ENCODE measurements around the gene ZNF622. TPM values are rescaled to one million over a fixed set of nuclear protein-coding genes. Genes with fewer than 3 reads are reported as not detected.

The ZNF622 gene
- 32.0 and 33.6 TPM in 2 replicates for total RNA-seq

GRCh38 chr5:16465544-16466432 is at the start of gene ZNF622:
Gene ZNF622 (minus strand): TSS chr5:16465800. CDS start chr5:16465665, 135 bp downstream.
- intact Hi-C loops (cut with micrococcal nuclease), result loop anchor here (1.0 to 10.0 kb wide), 7 partner anchors 9 to 1881 kb away; partner anchors contain the start of genes MYO10, OTULIN and OTULINL

- intact Hi-C loops (cut with micrococcal nuclease), result no loop called here
Measured at GRCh38 chr5:16510098-16510497, 44.5 kb upstream of the ZNF622 start.

GRCh38 chr5:16508730-16509531 is 43.3 kb upstream of the ZNF622 start:
- intact Hi-C loops (cut with micrococcal nuclease), result no loop called here

- intact Hi-C loops (cut with micrococcal nuclease), result no loop called here
Measured at GRCh38 chr5:16507716-16508115, 42.1 kb upstream of the ZNF622 start.

GRCh38 chr5:16505904-16506303 is 40.3 kb upstream of the ZNF622 start:
- intact Hi-C loops (cut with micrococcal nuclease), result no loop called here

- intact Hi-C loops (cut with micrococcal nuclease), result no loop called here
Measured at GRCh38 chr5:16505140-16505891, 39.7 kb upstream of the ZNF622 start.

GRCh38 chr5:16504571-16504970 is 39.0 kb upstream of the ZNF622 start:
- intact Hi-C loops (cut with micrococcal nuclease), result no loop called here

- intact Hi-C loops (cut with micrococcal nuclease), result no loop called here
Measured at GRCh38 chr5:16502866-16503265, 37.3 kb upstream of the ZNF622 start.

- intact Hi-C loops (cut with micrococcal nuclease), result no loop called here
Measured at GRCh38 chr5:16500024-16500423, 34.4 kb upstream of the ZNF622 start.

- intact Hi-C loops (cut with micrococcal nuclease), result no loop called here
Measured at GRCh38 chr5:16497546-16497945, 31.9 kb upstream of the ZNF622 start.

GRCh38 chr5:16493261-16493660 is 27.7 kb upstream of the ZNF622 start:
- intact Hi-C loops (cut with micrococcal nuclease), result no loop called here

- intact Hi-C loops (cut with micrococcal nuclease), result no loop called here
Measured at GRCh38 chr5:16492398-16493140, 27.0 kb upstream of the ZNF622 start.

- intact Hi-C loops (cut with micrococcal nuclease), result no loop called here
Measured at GRCh38 chr5:16490911-16491310, 25.3 kb upstream of the ZNF622 start.

- intact Hi-C loops (cut with micrococcal nuclease), result loop anchor here (1.0 to 5.0 kb wide), 3 partner anchors 63 to 698 kb away; no protein-coding TSS in a partner anchor
Measured at GRCh38 chr5:16489322-16489791, 23.8 kb upstream of the ZNF622 start.

- intact Hi-C loops (cut with micrococcal nuclease), result loop anchor here (5.0 kb wide), 2 partner anchors 65 to 700 kb away; no protein-coding TSS in a partner anchor
Measured at GRCh38 chr5:16487456-16487855, 21.9 kb upstream of the ZNF622 start.

- intact Hi-C loops (cut with micrococcal nuclease), result loop anchor here (5.0 kb wide), 2 partner anchors 66 to 701 kb away; no protein-coding TSS in a partner anchor
Measured at GRCh38 chr5:16486711-16487111, 21.1 kb upstream of the ZNF622 start.

GRCh38 chr5:16485656-16486055 is 20.1 kb upstream of the ZNF622 start:
- intact Hi-C loops (cut with micrococcal nuclease), result loop anchor here (5.0 kb wide), 2 partner anchors 67 to 702 kb away; no protein-coding TSS in a partner anchor

GRCh38 chr5:16484081-16484480 is 18.5 kb upstream of the ZNF622 start:
- intact Hi-C loops (cut with micrococcal nuclease), result no loop called here

GRCh38 chr5:16483361-16483760 is 17.8 kb upstream of the ZNF622 start:
- intact Hi-C loops (cut with micrococcal nuclease), result no loop called here

GRCh38 chr5:16482891-16483290 is 17.3 kb upstream of the ZNF622 start:
- intact Hi-C loops (cut with micrococcal nuclease), result no loop called here

All from T-helper 2 cell treated with Interferon-gamma antibody and Interleukin-4, amounts not matched to agents 100 ng/mL and 5 ng/mL, for 36 hours (primary cell).